Activated T-cell treated with anti-CD3 and anti-CD28 coated beads for 4 hours (primary cell): ENCODE measurements around the gene LIG1.
"Not testable (repeated sequence)": the region's sequence is repeated elsewhere in the genome, so short reads cannot be mapped to it uniquely, and the experiment has no call there.

Experiments
- DNase-seq: peaks from one replicate; pipeline ENCODE4 v3.0.0-alpha.2; 2020

Gene LIG1

GRCh38 chr19:48118131-48118517 is 52.0 kb downstream of the LIG1 start:
- DNase-seq, result no peak

GRCh38 chr19:48117515-48118130 is 52.5 kb downstream of the LIG1 start:
- DNase-seq, result no peak

GRCh38 chr19:48113190-48113917 is 56.8 kb downstream of the LIG1 start:
- no peak for DNase-seq

- no peak for DNase-seq
Observed at GRCh38 chr19:48111280-48111679, 58.9 kb downstream of the LIG1 start.

- DNase-seq, result peak; percentile 71
Observed at GRCh38 chr19:48110350-48110966, 59.7 kb downstream of the LIG1 start, which contains the start of gene PLA2G4C. PLA2G4C (minus strand) TSS chr19:48110817; CDS start chr19:48106529, 4,288 bp downstream.

- no peak for DNase-seq
Observed at GRCh38 chr19:48108997-48109782, 61.0 kb downstream of the LIG1 start.

- DNase-seq, result no peak
Observed at GRCh38 chr19:48103922-48104321, 66.2 kb downstream of the LIG1 start.

- peak; percentile 18 for DNase-seq
Observed at GRCh38 chr19:48102870-48103751, 67.0 kb downstream of the LIG1 start.

- DNase-seq, result no peak
Observed at GRCh38 chr19:48095612-48096175, 74.5 kb downstream of the LIG1 start.

GRCh38 chr19:48094855-48095203 is 75.3 kb downstream of the LIG1 start:
- DNase-seq, result no peak

- no peak for DNase-seq
Observed at GRCh38 chr19:48094129-48094854, 75.9 kb downstream of the LIG1 start.

- DNase-seq, result not testable (repeated sequence)
Observed at GRCh38 chr19:48091111-48091718, 78.9 kb downstream of the LIG1 start.

GRCh38 chr19:48090281-48090802 is 79.8 kb downstream of the LIG1 start:
- no peak for DNase-seq

- DNase-seq, result not testable (repeated sequence)
Observed at GRCh38 chr19:48088991-48089390, 81.2 kb downstream of the LIG1 start.

GRCh38 chr19:48085904-48086864 is 84.0 kb downstream of the LIG1 start:
- DNase-seq, result no peak

- DNase-seq, result no peak
Observed at GRCh38 chr19:48085076-48085475, 85.1 kb downstream of the LIG1 start.

GRCh38 chr19:48081106-48081505 is 89.0 kb downstream of the LIG1 start:
- no peak for DNase-seq

- not testable (repeated sequence) for DNase-seq
Observed at GRCh38 chr19:48070177-48070769, 99.9 kb downstream of the LIG1 start.

GRCh38 chr19:48069435-48069834 is 100.7 kb downstream of the LIG1 start:
- DNase-seq, result no peak
